Fibroblast of lung (primary cell): ENCODE data around the gene GRIK4.

ENCODE experiments used
- CTCF ChIP-seq, 2 donors: IDR thresholded peaks in 1 of 2; conservative IDR thresholded peaks in 1 of 2; 1 replicate in 1 of 2; 2 replicates in 1 of 2; pipeline ENCODE4 v1.5.1; 2011 to 2012; ENCODE audit warnings: low read length in 2 of 2, control low read depth in 1 of 2, inconsistent platforms in 1 of 2, low read depth in 1 of 2, mild to moderate bottlenecking in 1 of 2
- EZH2 ChIP-seq: IDR thresholded peaks from 2 replicates; pipeline ENCODE4 v1.5.1; 2012; ENCODE audit warnings: low read length, control low read depth, mild to moderate bottlenecking; ENCODE audit errors: missing control alignments

GRCh38 chr11:120912504-120912903 is 401.0 kb downstream of the GRIK4 start:
- TF ChIP-seq CTCF (conservative IDR thresholded peaks at IDR 0.05 in 1 of 2, IDR thresholded peaks at IDR 0.05 in 1 of 2; ENCODE audit: low read depth in 1 of 2, low read length in 2 of 2) (peak; percentile 42 to 53), EZH2 (no peak)
